ENCODE data around the gene ADGRG6.

DNA sequence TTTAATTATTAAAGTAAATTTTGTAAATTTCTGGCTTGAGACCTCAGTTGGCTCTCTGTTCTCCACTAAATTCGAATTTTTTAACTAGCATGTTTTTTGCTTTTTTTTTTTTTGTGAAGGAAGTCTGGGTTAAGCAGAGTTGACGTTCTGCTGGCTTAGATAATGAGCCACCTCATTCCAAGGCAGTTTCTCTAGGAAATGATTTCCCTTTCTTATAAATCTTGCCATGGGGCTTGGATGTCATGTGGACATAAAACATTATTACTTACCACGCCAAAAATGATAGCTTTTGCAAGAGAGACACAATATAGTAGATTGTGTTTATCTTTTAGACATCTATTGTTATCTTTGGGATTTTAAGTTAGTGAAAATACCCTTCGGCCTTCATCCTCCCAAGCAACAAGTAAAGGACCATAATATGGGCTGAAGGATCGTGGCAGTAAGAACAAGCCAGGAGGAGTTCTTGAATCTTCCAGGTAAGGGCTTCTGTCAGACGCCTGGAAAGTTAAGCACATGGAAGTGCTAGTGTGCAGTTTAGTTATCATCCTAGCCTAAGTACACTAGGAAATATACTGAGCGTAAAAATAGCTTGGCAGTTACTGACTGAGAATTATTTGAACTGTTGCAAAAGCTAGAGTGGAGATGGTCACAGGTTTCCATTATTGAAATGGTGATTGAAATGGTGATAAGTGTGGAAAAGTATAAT lies 30.7 kb downstream of the ADGRG6 start:
- TF ChIP-seq, protein P1, sequence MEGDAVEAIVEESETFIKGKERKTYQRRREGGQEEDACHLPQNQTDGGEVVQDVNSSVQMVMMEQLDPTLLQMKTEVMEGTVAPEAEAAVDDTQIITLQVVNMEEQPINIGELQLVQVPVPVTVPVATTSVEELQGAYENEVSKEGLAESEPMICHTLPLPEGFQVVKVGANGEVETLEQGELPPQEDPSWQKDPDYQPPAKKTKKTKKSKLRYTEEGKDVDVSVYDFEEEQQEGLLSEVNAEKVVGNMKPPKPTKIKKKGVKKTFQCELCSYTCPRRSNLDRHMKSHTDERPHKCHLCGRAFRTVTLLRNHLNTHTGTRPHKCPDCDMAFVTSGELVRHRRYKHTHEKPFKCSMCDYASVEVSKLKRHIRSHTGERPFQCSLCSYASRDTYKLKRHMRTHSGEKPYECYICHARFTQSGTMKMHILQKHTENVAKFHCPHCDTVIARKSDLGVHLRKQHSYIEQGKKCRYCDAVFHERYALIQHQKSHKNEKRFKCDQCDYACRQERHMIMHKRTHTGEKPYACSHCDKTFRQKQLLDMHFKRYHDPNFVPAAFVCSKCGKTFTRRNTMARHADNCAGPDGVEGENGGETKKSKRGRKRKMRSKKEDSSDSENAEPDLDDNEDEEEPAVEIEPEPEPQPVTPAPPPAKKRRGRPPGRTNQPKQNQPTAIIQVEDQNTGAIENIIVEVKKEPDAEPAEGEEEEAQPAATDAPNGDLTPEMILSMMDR (IDR thresholded peaks at IDR 0.05) = no peak
- no peak for TF ChIP-seq POLR2A (IDR thresholded peaks at IDR 0.05)

All from ovary (tissue), 3 donors.